IPS-18a (cell line): Measurements from ENCODE around the gene PAN3.
"Not testable (repeated sequence)": the region's sequence is repeated elsewhere in the genome, so short reads cannot be mapped to it uniquely, and the experiment has no call there.

ENCODE experiments used
- H3K27ac ChIP-seq: one replicate; pipeline ENCODE4 v1.5.1; 2013; ENCODE audit warnings: low read length
- H3K27me3 ChIP-seq: one replicate; pipeline ENCODE4 v1.6.1; 2013; ENCODE audit warnings: mild to moderate bottlenecking, low read length; ENCODE audit not compliant: control insufficient read depth, insufficient read depth
- H3K36me3 ChIP-seq: one replicate; pipeline ENCODE4 v1.6.1; 2013; ENCODE audit warnings: low read depth, low read length; ENCODE audit not compliant: control insufficient read depth
- H3K4me1 ChIP-seq: one replicate; pipeline ENCODE4 v1.6.1; 2013; ENCODE audit warnings: low read depth, low read length; ENCODE audit not compliant: control insufficient read depth
- H3K4me3 ChIP-seq: one replicate; pipeline ENCODE4 v1.5.1; 2013; ENCODE audit warnings: low read length
- H3K9ac ChIP-seq: one replicate; pipeline ENCODE4 v1.6.1; 2013; ENCODE audit warnings: mild to moderate bottlenecking, low read length, moderate library complexity
- H3K9me3 ChIP-seq: one replicate; pipeline ENCODE4 v1.6.1; 2013; ENCODE audit warnings: low read depth, low read length; ENCODE audit not compliant: control insufficient read depth

The PAN3 gene

DNA sequence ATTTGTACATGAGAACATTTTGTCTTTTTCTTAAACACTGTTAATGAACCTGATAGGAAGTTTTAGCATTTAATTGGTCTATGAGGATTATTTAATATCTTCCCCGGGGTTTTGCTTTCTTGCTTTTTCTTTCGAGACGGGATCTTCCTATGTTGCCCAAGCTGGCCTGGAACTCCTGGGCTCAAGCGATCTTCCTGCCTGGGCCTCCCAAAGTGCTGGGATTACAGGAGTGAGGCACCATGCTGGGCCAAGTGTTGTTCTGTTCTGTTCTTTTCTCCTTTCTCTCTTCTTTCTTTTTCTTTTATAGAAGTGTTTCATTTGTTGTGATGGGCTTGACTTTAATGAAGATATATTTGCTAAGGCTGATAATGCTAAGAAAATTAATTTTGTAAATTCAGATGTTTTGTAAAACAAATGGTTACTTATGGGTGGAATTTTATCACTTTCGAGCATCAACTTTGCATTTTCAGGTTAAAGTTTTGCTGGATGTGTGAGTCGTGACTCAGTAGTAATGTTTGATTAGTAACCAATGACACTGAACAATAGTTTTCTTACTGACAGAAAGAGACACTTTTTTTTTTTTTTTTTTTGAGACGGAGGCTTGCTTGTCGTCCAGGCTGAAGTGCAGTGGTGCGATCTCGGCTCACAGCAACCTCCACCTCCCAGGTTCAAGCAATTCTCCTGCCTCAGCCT lies 2.2 kb downstream of the PAN3 start:
- Histone ChIP-seq H3K9me3 (no peaks in the 10 kb centered on the region), H3K27ac (no peak overlapping the region), H3K4me3 (peak overlapping the region; percentile 90), H3K36me3 (no peaks in the 10 kb centered on the region), H3K4me1 (peaks cover 22% of the 10 kb centered on the region), H3K27me3 (no peaks in the 10 kb centered on the region), H3K9ac (peak overlapping the region; percentile 76)

DNA sequence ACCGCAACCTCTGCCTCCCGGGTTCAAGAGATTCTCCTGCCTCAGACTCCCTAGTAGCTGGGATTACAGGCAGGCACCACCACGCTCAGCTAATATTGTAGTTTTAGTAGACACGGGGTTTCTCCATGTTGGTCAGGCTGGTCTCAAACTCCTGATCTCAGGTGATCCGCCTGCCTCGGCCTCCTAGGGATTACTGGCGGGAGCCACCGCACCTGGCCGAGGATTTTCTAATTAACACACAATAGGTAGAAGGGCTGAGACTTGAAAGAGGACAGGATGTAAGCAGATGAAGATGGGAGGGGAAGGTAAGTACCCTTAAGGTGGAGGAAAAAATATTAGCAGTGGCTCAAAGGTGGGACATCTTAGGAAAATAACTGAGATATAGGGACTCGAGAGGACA lies 3.2 kb downstream of the PAN3 start:
- Histone ChIP-seq H3K4me1 (peaks cover 22% of the 10 kb centered on the region), H3K4me3 (peak overlapping the region; percentile 34)
- H3K9me3 ChIP-seq, H3K9ac ChIP-seq, H3K27ac ChIP-seq, H3K36me3 ChIP-seq, H3K27me3 ChIP-seq: not testable (repeated sequence)

DNA sequence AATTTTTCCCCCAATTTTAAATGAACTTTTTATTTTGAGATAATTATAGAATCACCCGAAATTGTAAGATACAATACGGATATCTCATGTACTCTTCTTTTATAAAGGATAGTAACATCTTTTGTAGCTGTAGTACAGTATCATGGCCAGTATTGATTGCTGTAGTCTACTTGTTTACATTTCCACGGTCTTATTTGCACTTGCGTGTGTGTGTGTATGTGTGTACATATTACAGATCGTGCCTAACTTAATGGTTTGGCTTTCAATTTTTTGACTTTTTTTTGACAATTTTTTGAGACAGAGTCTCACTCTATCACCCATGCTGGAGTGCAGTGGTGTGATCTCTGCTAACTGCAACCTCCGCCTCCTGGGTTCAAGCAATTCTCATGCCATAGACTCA lies 6.7 kb downstream of the PAN3 start:
- Histone ChIP-seq H3K9ac (no peak overlapping the region), H3K4me3 (no peak overlapping the region), H3K4me1 (peaks cover 17% of the 10 kb centered on the region), H3K27me3 (no peaks in the 10 kb centered on the region), H3K27ac (no peak overlapping the region), H3K9me3 (no peaks in the 10 kb centered on the region), H3K36me3 (no peaks in the 10 kb centered on the region)

DNA sequence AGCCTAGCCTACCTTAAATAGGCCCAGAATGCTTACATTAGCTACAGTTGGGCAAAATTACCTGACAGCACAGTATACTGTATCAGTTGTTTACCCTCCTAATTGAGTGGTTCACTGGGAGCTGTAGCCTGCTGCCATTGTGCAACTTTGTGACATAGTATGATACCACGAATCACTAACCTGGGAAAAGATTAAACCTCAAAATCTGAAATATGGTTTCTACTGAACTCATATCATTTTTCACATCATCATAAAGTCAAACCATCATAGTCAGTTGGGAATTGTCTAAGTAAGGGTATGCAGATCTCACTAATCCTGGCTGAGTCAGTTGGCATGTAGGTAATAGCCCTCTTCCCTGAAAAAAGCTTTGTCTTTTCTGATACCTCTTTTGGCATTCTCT lies 9.2 kb downstream of the PAN3 start:
- no peak overlapping the region for H3K27ac ChIP-seq
- H3K36me3 ChIP-seq = no peaks in the 10 kb centered on the region
- H3K4me3 ChIP-seq = no peak overlapping the region
- H3K27me3 ChIP-seq = no peaks in the 10 kb centered on the region
- H3K4me1 ChIP-seq = peaks cover 8% of the 10 kb centered on the region
- H3K9me3 ChIP-seq = no peaks in the 10 kb centered on the region
- no peak overlapping the region for H3K9ac ChIP-seq

DNA sequence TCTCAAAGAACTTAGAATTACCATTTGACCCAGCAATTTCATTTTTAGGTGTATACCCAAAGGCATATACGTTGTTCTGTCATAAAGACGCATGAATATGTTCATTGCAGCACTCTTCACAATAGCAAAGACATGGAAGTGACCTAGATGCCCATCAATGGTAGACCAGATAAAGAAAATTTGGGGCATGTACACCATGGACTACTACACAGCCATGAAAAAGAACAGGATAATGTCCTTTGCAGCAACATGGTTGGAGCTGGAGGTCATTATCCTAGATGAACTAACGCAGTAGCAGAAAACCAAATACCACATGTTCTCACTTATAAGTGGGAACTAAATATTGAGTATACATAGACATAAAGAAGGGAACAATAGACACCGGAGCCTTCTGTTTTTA lies 20.7 kb downstream of the PAN3 start:
- Histone ChIP-seq H3K9me3 (no peaks in the 10 kb centered on the region), H3K4me1 (peaks cover 22% of the 10 kb centered on the region), H3K27me3 (no peaks in the 10 kb centered on the region), H3K36me3 (no peaks in the 10 kb centered on the region), H3K27ac (no peak overlapping the region), H3K9ac (no peak overlapping the region), H3K4me3 (no peak overlapping the region)

DNA sequence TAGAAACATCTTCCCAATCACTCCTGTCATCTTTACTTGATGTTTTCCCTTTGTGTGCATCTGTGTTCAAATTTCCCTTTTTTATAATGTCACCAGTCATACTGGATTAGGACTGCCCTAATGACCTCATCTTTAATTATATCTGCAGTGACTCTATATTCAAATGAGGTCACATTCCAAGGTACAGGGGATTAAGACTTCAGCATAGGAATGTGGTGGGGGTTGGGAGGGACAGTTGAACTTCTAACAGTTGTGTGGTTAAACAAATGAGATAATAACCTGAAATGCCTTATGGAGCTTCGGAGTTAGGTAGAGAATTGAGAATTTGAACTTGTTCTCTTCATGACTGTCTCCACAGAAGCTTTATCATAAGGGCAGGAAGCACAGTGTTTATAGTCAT lies 23.0 kb downstream of the PAN3 start:
- Histone ChIP-seq H3K4me3 (peak overlapping the region; percentile 57), H3K27ac (peak overlapping the region; percentile 86), H3K27me3 (no peaks in the 10 kb centered on the region), H3K9ac (peak overlapping the region; percentile 63), H3K9me3 (no peaks in the 10 kb centered on the region), H3K4me1 (peaks cover 22% of the 10 kb centered on the region), H3K36me3 (no peaks in the 10 kb centered on the region)

DNA sequence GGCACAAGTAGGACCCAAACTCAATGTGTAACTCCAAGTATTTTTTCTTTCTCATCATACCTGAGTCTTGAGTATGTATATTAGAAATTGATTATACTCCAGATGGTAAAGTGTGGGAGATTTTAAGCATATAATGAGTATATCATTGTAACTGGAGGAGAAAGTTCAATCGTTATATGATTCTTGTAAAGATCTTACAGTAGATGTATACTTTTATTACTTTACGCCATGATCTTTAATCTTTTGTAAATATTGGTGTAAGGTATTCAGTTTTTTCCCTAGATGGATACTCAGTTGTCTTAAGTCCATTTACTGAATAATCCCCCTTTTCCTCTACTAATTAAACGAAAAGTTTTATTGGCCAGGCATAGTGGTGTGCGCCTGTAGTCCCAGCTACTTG lies 25.2 kb downstream of the PAN3 start:
- H3K27ac ChIP-seq = no peak overlapping the region
- H3K9me3 ChIP-seq = no peaks in the 10 kb centered on the region
- no peak overlapping the region for H3K4me3 ChIP-seq
- H3K27me3 ChIP-seq = no peaks in the 10 kb centered on the region
- H3K36me3 ChIP-seq = no peaks in the 10 kb centered on the region
- H3K4me1 ChIP-seq = peaks cover 22% of the 10 kb centered on the region
- H3K9ac ChIP-seq = no peak overlapping the region

DNA sequence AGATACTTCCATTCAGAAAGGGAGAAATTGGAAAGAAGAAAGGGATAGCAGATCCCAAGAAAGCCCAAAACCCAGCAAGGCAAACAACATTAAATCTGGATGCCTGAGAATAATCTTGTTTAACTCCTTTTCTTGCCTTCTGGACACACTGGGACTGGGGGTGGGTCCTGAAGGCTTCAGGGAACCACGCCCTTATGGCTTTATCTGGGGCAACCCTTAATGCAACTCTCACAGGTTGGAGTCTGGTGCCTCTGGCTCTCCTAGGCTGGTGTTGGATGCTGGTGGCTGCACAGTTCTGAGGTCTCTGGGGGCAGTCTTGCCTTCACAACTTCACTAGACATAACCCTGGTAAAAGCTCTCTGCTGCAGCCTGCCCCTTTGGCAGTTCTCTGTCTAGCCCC lies 27.9 kb downstream of the PAN3 start:
- Histone ChIP-seq H3K4me1 (peaks cover 12% of the 10 kb centered on the region), H3K9me3 (no peaks in the 10 kb centered on the region), H3K9ac (no peak overlapping the region), H3K36me3 (peaks cover 1% of the 10 kb centered on the region), H3K4me3 (no peak overlapping the region), H3K27me3 (no peaks in the 10 kb centered on the region), H3K27ac (no peak overlapping the region)

DNA sequence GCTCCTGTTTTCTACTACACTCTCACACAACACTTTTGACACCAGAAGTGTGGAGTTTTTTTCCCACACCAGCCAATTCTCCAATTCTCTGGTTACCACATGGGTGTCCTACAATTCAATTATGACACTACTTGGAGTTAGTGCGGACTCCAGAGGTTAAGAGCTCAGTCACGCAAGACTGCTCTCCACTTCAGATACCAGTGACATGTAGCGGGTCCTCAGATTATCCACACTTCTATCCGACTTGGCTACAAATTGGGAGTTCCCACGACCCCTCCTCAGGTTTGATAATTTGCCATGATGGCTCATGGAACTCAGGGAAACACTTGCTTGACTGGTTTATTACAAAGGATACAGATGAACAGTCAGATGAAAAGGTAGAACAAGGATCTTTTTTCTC lies 32.9 kb downstream of the PAN3 start:
- Histone ChIP-seq H3K27me3 (no peaks in the 10 kb centered on the region), H3K4me1 (peaks cover 22% of the 10 kb centered on the region), H3K27ac (no peak overlapping the region), H3K4me3 (no peak overlapping the region), H3K36me3 (peaks cover 9% of the 10 kb centered on the region), H3K9me3 (no peaks in the 10 kb centered on the region), H3K9ac (no peak overlapping the region)

DNA sequence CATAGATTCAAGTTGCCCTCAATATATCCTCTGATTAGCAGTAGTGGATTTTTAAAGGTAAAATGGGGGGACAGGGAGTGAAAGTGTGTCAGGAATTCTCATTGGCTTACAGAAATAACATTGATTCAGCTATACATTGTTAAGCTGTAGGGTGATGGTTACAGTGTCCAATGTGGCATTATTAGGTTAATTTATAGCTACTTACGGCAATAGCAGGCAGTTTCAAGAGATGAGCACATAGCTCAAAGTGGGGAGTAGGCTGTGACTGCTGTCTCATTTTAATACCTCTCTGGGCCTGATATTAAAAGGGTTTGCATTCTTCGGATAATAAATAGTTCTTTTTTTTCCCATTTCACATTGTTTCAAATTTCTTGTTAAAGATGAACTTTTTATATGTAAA lies 34.6 kb downstream of the PAN3 start:
- no peaks in the 10 kb centered on the region for H3K9me3 ChIP-seq
- no peak overlapping the region for H3K27ac ChIP-seq

DNA sequence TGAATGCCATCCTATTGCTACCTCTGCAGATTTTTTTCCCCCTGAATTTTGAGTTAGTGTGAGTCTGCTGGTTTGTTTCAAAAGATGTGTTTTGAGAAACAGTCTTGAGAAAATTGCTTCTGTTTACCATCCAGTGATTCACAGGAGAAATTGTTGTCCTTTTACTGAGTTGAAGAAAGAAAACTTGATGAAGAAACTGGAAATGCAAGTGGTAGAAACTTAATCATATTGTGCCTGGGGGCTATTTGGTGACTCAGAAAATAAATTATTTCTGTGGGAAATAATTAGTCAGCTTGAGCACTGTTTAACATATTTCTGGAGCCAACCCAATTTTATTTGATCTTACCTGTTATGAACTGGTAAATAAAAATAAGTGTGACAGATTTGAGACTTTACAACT lies 35.4 kb downstream of the PAN3 start:
- peak overlapping the region; percentile 13 for H3K27ac ChIP-seq
- no peak overlapping the region for H3K9ac ChIP-seq
- H3K4me1 ChIP-seq = peaks cover 22% of the 10 kb centered on the region
- no peaks in the 10 kb centered on the region for H3K27me3 ChIP-seq
- no peak overlapping the region for H3K4me3 ChIP-seq
- no peaks in the 10 kb centered on the region for H3K9me3 ChIP-seq
- H3K36me3 ChIP-seq = peaks cover 22% of the 10 kb centered on the region

More for the DNA sequence above, 34.6 kb downstream of the PAN3 start:
- Histone ChIP-seq H3K4me1 (peaks cover 22% of the 10 kb centered on the region), H3K4me3 (no peak overlapping the region), H3K9ac (no peak overlapping the region), H3K27me3 (no peaks in the 10 kb centered on the region), H3K36me3 (peaks cover 17% of the 10 kb centered on the region)

DNA sequence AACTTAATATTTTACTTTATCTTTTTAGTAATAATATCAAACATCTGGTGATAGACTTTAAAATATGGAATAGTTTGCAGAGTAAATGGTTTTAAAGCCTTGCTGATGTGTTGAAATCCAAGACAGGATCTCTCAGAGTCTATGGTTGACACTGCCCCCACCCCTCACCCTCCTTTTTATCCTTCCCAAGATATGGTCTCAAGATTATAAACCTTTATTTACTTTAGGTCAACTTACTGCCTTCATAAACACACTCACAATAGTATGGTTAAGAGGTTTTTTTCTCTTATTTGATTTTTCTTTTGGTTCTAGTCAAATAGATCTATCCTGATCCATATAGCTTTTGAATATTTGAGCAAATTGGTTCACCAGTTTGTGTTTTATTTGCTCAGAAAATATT lies 39.0 kb downstream of the PAN3 start:
- Histone ChIP-seq H3K27ac (no peak overlapping the region), H3K9me3 (no peaks in the 10 kb centered on the region), H3K4me3 (no peak overlapping the region), H3K36me3 (peaks cover 19% of the 10 kb centered on the region), H3K9ac (no peak overlapping the region), H3K27me3 (no peaks in the 10 kb centered on the region), H3K4me1 (peaks cover 14% of the 10 kb centered on the region)
